Activated CD4-positive, alpha-beta T cell treated with anti-CD3 and anti-CD28 coated beads for 24 hours (primary cell): ENCODE data around the gene PHYHD1.

Source experiments
- DNase-seq, 2 donors: peaks; one replicate each; pipeline ENCODE4 v3.0.0-alpha.2; 2020; ENCODE audit warnings: low read depth in 2 of 2

The PHYHD1 gene

GRCh38 chr9:128920381-128921058, at the start of gene PHYHD1:
Gene PHYHD1, plus strand, starts transcription at chr9:128920982. Its CDS starts 1,342 bp downstream, at chr9:128922324.
- no peak for DNase-seq

- no peak for DNase-seq
These were observed 42.9 kb upstream of the PHYHD1 start for GRCh38 chr9:128877852-128878251.

- peak; percentile 96 to 98 for DNase-seq
These were observed 38.7 kb upstream of the PHYHD1 start, which contains the start of the genes KYAT1 and LRRC8A for GRCh38 chr9:128881884-128882676. Gene KYAT1, minus strand, starts transcription at chr9:128881950. Its CDS starts 36,545 bp downstream, at chr9:128845405. Gene LRRC8A, plus strand, starts transcription at chr9:128882133. Its CDS starts 25,032 bp downstream, at chr9:128907165.

- no peak for DNase-seq
These were observed 37.8 kb upstream of the PHYHD1 start for GRCh38 chr9:128882677-128883603.

- no peak for DNase-seq
These were observed 36.6 kb upstream of the PHYHD1 start for GRCh38 chr9:128884164-128884563.

- DNase-seq, result no peak
These were observed 35.4 kb upstream of the PHYHD1 start for GRCh38 chr9:128885376-128885775.

- DNase-seq, result no peak
These were observed 35.0 kb upstream of the PHYHD1 start for GRCh38 chr9:128885798-128886197.

GRCh38 chr9:128886211-128886891, 34.4 kb upstream of the PHYHD1 start:
- no peak for DNase-seq

GRCh38 chr9:128887049-128887448, 33.7 kb upstream of the PHYHD1 start:
- no peak for DNase-seq

- no peak for DNase-seq
These were observed 32.9 kb upstream of the PHYHD1 start for GRCh38 chr9:128887914-128888350.

GRCh38 chr9:128891321-128892220, 29.2 kb upstream of the PHYHD1 start:
- no peak for DNase-seq

- no peak for DNase-seq
These were observed 28.4 kb upstream of the PHYHD1 start for GRCh38 chr9:128892221-128892921.

- no peak for DNase-seq
These were observed 27.4 kb upstream of the PHYHD1 start for GRCh38 chr9:128893354-128893753.

GRCh38 chr9:128894764-128895163, 26.0 kb upstream of the PHYHD1 start:
- no peak for DNase-seq

GRCh38 chr9:128895556-128895955, 25.2 kb upstream of the PHYHD1 start:
- no peak for DNase-seq

GRCh38 chr9:128898382-128898781, 22.4 kb upstream of the PHYHD1 start:
- DNase-seq, result no peak

- no peak for DNase-seq
These were observed 21.8 kb upstream of the PHYHD1 start for GRCh38 chr9:128898845-128899565.

- DNase-seq, result no peak
These were observed 21.0 kb upstream of the PHYHD1 start for GRCh38 chr9:128899566-128900322.
